HepG2 (cell line): ENCODE results near the gene ARL6IP4. TPM values are rescaled to one million over a fixed set of nuclear protein-coding genes. Genes with fewer than 3 reads are reported as not detected.

ENCODE experiments used
- ATAC-seq: fragments of 200-7000 bp; cut with Tn5 transposase; 3 replicates; pipeline ENCODE4 v1.9.1; 2020; ENCODE audit warnings: mild to moderate bottlenecking, moderate library complexity
- BruUV-seq: library from RNA; stranded (reverse); fragments of 400-500 nt; replicated peaks from 2 replicates; lab custom pipeline; 2021; lab: Mats Ljungman, UMichigan
- CTCF ChIA-PET: fragments of 300-600 bp; formaldehyde crosslinking; extraction: SDS; loops from one replicate; lab custom pipeline; 2021; ENCODE audit warnings: low total read pairs, inconsistent platforms, low intra/inter-chr PET ratio; lab: Yijun Ruan, JAX
- POLR2A ChIA-PET: fragments of 350-600 bp; sonication (Branson Sonifier 250); formaldehyde crosslinking; loops from one replicate; lab custom pipeline; 2020; ENCODE audit warnings: antibody characterized with exemption, inconsistent platforms; lab: Yijun Ruan, JAX
- DNase-seq: peaks from one replicate; pipeline ENCODE4 v3.0.0-alpha.2; 2015; ENCODE audit warnings: low spot score
- FAIRE-seq: peaks from 3 replicates; lab custom pipeline; 2011; peaks lifted over from hg19 to GRCh38; lab: Jason Lieb, UNC
- H2AFZ ChIP-seq: one replicate; pipeline ENCODE4 v1.6.1; 2011; ENCODE audit warnings: low read length, inconsistent platforms
- H3K27ac ChIP-seq: fragments of 300-600 bp; 3 replicates; pipeline ENCODE4 v1.8.0; 2011; ENCODE audit warnings: mixed run types, mild to moderate bottlenecking, mixed read lengths, low read length, inconsistent platforms; ENCODE audit not compliant: insufficient read depth; ENCODE audit errors: extremely low read length
- H3K27me3 ChIP-seq, 2 experiments: fragments of 200-600 bp in 1 of 2; 2 replicates in 1 of 2; 3 replicates in 1 of 2; pipeline versions ENCODE4 v1.6.0 to v1.8.0; 2011; ENCODE audit warnings: low read length in 2 of 2, mild to moderate bottlenecking in 2 of 2, moderate library complexity in 2 of 2, inconsistent platforms in 1 of 2; ENCODE audit not compliant: insufficient read depth in 2 of 2, control insufficient read depth in 1 of 2
- H3K36me3 ChIP-seq, 2 experiments: fragments of 200-600 bp in 1 of 2; replicated peaks in 1 of 2; 2 replicates in 1 of 2; 3 replicates in 1 of 2; pipeline versions ENCODE4 v1.5.1 to v1.8.0; 2011; ENCODE audit warnings: low read length in 2 of 2, inconsistent platforms in 1 of 2; ENCODE audit not compliant: insufficient read depth in 2 of 2, control insufficient read depth in 1 of 2
- H3K4me1 ChIP-seq: 2 replicates; pipeline ENCODE4 v1.5.1; 2012; ENCODE audit warnings: low read length, inconsistent platforms; ENCODE audit not compliant: insufficient read depth
- H3K4me2 ChIP-seq: 2 replicates; pipeline ENCODE4 v1.6.0; 2011; ENCODE audit warnings: low read depth, low read length, inconsistent platforms
- H3K4me3 ChIP-seq, 3 experiments: fragments of 200-600 bp in 1 of 3; sonication (generic), shearing (Covaris generic) in 1 of 3; replicated peaks in 1 of 3; 2 replicates each; pipeline ENCODE4 v1.5.1; 2011 to 2016; ENCODE audit warnings: low read length in 3 of 3, inconsistent platforms in 2 of 3, low read depth in 2 of 3, mild to moderate bottlenecking in 2 of 3, control low read depth in 1 of 3, mixed read lengths in 1 of 3; ENCODE audit not compliant: insufficient read depth in 1 of 3
- H3K79me2 ChIP-seq: one replicate; pipeline ENCODE4 v1.6.1; 2011; ENCODE audit warnings: low read length, inconsistent platforms; ENCODE audit not compliant: insufficient read depth
- H3K9ac ChIP-seq: 2 replicates; pipeline ENCODE4 v1.6.0; 2011; ENCODE audit warnings: mild to moderate bottlenecking, low read depth, low read length, inconsistent platforms; ENCODE audit not compliant: insufficient read depth
- H3K9me3 ChIP-seq: 2 replicates; pipeline ENCODE4 v1.5.1; 2012; ENCODE audit warnings: mild to moderate bottlenecking, low read length
- H4K20me1 ChIP-seq: 2 replicates; pipeline ENCODE4 v1.6.0; 2011; ENCODE audit warnings: inconsistent platforms, mild to moderate bottlenecking, low read length, moderate library complexity; ENCODE audit not compliant: insufficient read depth
- FOXM1 ChIP-seq: sonication (generic); formaldehyde crosslinking; IDR thresholded peaks from 2 replicates; pipeline ENCODE4 v1.5.0; 2020; ENCODE audit warnings: missing genetic modification reagents
- GTF3A ChIP-seq: sonication (generic); formaldehyde crosslinking; conservative IDR thresholded peaks from 2 replicates; pipeline ENCODE4 v1.4.0; 2020; ENCODE audit warnings: mild to moderate bottlenecking, missing genetic modification reagents
- KDM5B ChIP-seq: sonication (generic); formaldehyde crosslinking; IDR thresholded peaks from 2 replicates; pipeline ENCODE4 v1.4.0; 2020; ENCODE audit warnings: missing genetic modification reagents, mild to moderate bottlenecking, borderline replicate concordance
- SMAD3 ChIP-seq: sonication (generic); formaldehyde crosslinking; IDR thresholded peaks from 2 replicates; pipeline ENCODE4 v1.4.0; 2020; ENCODE audit warnings: missing genetic modification reagents
- ZNF256 ChIP-seq: sonication (generic); formaldehyde crosslinking; conservative IDR thresholded peaks from 2 replicates; pipeline ENCODE4 v1.4.0; 2020; ENCODE audit warnings: missing genetic modification reagents
- ZNF841 ChIP-seq: sonication (generic); formaldehyde crosslinking; IDR thresholded peaks from 2 replicates; pipeline ENCODE4 v1.8.1; 2023; ENCODE audit warnings: missing genetic modification reagents, borderline replicate concordance
- WGBS: methylation state at CpG from one replicate; pipeline ENCODE4 v1.1.6; 2017; ENCODE audit warnings: low lambda C conversion rate; 5-methylcytosine and 5-hydroxymethylcytosine counted together
- in situ Hi-C: cut with HindIII; loops from 2 replicates; pipeline ENCODE4 v1.10.0; 2017; ENCODE audit warnings: low pct_unique_long_range_greater_than_20kb; ENCODE audit not compliant: extremely low pct_ligation_motif_present
- intact Hi-C: fragments of 100-400 bp; cut with micrococcal nuclease; formaldehyde crosslinking; loops from one replicate; pipeline ENCODE4 v1.10.0; 2022; ENCODE audit not compliant: unreplicated experiment
- polyA plus RNA-seq, 8 experiments: library from polyadenylated mRNA; depleted of rRNA in 3 of 8; stranded (reverse) in 7 of 8; unstranded in 1 of 8; fragments of >200 nt; fragmentation: Illumina TruSeq in 4 of 8; extraction: Trizol in 4 of 8; gene quantifications; 2 replicates each; pipeline versions ENCODE4 v1.2.1 to v1.2.3, GENCODE V29; 2011 to 2016; ENCODE audit warnings: low read depth in 4 of 8, missing spikeins in 1 of 8, mixed read lengths in 1 of 8; ENCODE audit not compliant: insufficient read depth in 1 of 8
- total RNA-seq, 5 experiments: library from RNA; depleted of rRNA; stranded (reverse); fragments of >200 nt; fragmentation: Illumina TruSeq; extraction: Trizol; gene quantifications; 2 replicates each; pipeline ENCODE4 v1.2.3, GENCODE V29; 2016; ENCODE audit warnings: low read depth in 1 of 5
- TF ChIP-seq, protein P1 (sequence below): sonication (generic); formaldehyde crosslinking; conservative IDR thresholded peaks from 2 replicates; pipeline ENCODE4 v1.4.0; 2020; ENCODE audit warnings: mild to moderate bottlenecking, missing genetic modification reagents, moderate library complexity
- TF ChIP-seq, protein P2 (sequence below): sonication (generic); formaldehyde crosslinking; IDR thresholded peaks from 2 replicates; pipeline ENCODE4 v1.8.0; 2022; ENCODE audit warnings: low read depth, missing genetic modification reagents
- TF ChIP-seq, protein P3 (sequence below): sonication (generic); formaldehyde crosslinking; IDR thresholded peaks from 2 replicates; pipeline ENCODE4 v1.5.0; 2020; ENCODE audit warnings: mild to moderate bottlenecking, missing genetic modification reagents

The ARL6IP4 gene
- total and polyA plus RNA-seq, 2 of the 13 experiments (the other 11 are each of a cell fraction or from before 2014, with no cell fraction given) = 155 to 220 TPM

DNA sequence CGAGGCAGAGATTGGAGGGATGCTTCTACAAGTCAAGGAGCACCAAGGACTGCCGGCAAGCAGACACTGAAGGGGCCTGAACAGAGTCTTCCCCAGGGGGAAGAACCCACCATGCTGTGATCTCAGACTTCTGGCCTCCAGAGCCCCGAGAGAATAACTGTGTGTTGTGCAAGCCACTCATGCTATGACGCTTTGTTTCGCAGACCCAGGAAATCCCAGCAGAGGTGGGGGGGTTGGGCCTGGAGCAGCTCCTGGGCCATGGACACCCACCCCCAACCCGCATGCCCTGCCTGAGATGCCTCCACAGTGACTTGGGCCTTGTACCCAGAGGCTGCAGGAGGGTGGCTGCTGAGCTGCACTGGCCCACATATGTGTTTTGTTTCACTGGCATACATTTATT lies 31.2 kb downstream of the ARL6IP4 start:
- Histone ChIP-seq H3K27ac (no peak overlapping the region), H3K36me3 (peaks cover 9 to 35% of the 10 kb centered on the region in 2 experiments; a peak in 4 of 5 replicates), H3K27me3 (no peaks in the 10 kb centered on the region), H3K79me2 (no peaks in the 10 kb centered on the region), H3K9ac (no peak overlapping the region), H4K20me1 (no peaks in the 10 kb centered on the region), H3K4me1 (no peaks in the 10 kb centered on the region), H3K4me2 (no peak overlapping the region), H3K9me3 (no peaks in the 10 kb centered on the region), H2AFZ (no peak overlapping the region), H3K4me3 (no peak overlapping the region)
- no TSS peak for BruUV-seq
- no peak for DNase-seq
- ChIA-PET CTCF (no interaction called here), POLR2A (no interaction called here)
- ATAC-seq = no peak
- WGBS = 92% methylated on average over 6 of the region's 6 CpGs
- FAIRE-seq = no peak
- in situ Hi-C loops = no loop called here
- intact Hi-C loops = no loop called here
- TF ChIP-seq, protein P1, sequence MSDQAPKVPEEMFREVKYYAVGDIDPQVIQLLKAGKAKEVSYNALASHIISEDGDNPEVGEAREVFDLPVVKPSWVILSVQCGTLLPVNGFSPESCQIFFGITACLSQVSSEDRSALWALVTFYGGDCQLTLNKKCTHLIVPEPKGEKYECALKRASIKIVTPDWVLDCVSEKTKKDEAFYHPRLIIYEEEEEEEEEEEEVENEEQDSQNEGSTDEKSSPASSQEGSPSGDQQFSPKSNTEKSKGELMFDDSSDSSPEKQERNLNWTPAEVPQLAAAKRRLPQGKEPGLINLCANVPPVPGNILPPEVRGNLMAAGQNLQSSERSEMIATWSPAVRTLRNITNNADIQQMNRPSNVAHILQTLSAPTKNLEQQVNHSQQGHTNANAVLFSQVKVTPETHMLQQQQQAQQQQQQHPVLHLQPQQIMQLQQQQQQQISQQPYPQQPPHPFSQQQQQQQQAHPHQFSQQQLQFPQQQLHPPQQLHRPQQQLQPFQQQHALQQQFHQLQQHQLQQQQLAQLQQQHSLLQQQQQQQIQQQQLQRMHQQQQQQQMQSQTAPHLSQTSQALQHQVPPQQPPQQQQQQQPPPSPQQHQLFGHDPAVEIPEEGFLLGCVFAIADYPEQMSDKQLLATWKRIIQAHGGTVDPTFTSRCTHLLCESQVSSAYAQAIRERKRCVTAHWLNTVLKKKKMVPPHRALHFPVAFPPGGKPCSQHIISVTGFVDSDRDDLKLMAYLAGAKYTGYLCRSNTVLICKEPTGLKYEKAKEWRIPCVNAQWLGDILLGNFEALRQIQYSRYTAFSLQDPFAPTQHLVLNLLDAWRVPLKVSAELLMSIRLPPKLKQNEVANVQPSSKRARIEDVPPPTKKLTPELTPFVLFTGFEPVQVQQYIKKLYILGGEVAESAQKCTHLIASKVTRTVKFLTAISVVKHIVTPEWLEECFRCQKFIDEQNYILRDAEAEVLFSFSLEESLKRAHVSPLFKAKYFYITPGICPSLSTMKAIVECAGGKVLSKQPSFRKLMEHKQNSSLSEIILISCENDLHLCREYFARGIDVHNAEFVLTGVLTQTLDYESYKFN (CRISPR knock-in tag) = no peak
- TF ChIP-seq ZNF256 (CRISPR knock-in tag) = no peak

DNA sequence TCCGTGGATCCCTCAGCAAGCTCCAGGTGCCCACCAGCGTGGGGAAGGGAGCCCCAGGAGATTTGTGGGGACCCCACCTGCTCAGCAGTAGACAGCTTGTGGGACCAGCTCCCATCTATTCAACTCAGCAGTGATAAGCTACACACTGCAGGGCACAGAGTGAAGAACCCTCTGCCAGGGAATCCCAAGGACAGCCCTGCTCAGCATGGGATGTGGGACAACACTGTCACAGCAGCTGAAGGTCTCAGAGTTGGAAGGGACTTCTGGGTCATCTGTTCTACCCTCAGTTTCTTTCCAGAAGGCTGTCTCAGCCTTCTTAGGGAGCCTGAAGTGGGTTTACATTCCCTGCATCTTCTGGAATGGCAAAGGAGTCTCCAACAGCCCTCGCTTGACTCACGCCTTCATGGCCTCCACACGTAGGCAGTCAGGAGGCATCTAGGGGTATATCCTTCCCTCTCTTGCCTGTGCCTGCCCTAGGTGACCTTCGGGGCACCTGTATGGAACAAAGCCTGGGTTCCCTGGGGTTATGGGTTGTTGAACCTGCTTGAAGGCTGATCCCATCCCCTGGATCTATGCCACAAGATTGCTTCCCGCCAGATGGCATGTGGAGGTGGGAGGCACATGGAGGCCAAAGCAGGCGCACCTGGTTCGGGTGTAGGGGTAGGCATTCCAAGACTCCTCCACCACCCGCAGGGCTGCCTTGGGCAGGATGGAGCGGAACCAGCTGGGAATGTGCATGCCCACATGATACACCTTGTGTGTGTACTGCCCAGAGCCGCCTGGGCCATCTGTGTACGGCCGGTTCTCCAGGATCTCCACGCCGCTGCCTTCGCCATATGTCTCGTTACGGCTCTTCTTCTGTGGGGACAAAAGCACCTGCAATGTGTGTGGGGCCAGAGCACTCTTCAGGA lies 33.0 kb downstream of the ARL6IP4 start:
- ChIA-PET POLR2A (no interaction called here), CTCF (no interaction called here)
- Histone ChIP-seq H4K20me1 (no peaks in the 10 kb centered on the region), H2AFZ (no peak overlapping the region), H3K4me2 (no peak overlapping the region), H3K27ac (no peak overlapping the region), H3K4me3 (no peak overlapping the region), H3K9ac (no peak overlapping the region), H3K4me1 (peaks cover 3% of the 10 kb centered on the region), H3K36me3 (peaks cover 9 to 30% of the 10 kb centered on the region in 2 experiments; a peak in 4 of 5 replicates), H3K79me2 (no peaks in the 10 kb centered on the region), H3K27me3 (no peaks in the 10 kb centered on the region), H3K9me3 (no peaks in the 10 kb centered on the region)
- in situ Hi-C loops = no loop called here
- ATAC-seq = no peak
- BruUV-seq = no TSS peak
- intact Hi-C loops = no loop called here
- 99% methylated on average over 10 of the region's 19 CpGs for WGBS
- FAIRE-seq = no peak
- TF ChIP-seq, protein P2, sequence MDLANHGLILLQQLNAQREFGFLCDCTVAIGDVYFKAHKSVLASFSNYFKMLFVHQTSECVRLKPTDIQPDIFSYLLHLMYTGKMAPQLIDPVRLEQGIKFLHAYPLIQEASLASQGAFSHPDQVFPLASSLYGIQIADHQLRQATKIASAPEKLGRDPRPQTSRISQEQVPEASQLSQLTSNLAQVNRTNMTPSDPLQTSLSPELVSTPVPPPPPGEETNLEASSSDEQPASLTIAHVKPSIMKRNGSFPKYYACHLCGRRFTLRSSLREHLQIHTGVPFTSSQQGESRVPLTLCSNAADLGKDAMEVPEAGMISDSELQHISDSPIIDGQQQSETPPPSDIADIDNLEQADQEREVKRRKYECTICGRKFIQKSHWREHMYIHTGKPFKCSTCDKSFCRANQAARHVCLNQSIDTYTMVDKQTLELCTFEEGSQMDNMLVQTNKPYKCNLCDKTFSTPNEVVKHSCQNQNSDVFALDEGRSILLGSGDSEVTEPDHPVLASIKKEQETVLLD (CRISPR knock-in tag) = no peak
- TF ChIP-seq, protein P3, sequence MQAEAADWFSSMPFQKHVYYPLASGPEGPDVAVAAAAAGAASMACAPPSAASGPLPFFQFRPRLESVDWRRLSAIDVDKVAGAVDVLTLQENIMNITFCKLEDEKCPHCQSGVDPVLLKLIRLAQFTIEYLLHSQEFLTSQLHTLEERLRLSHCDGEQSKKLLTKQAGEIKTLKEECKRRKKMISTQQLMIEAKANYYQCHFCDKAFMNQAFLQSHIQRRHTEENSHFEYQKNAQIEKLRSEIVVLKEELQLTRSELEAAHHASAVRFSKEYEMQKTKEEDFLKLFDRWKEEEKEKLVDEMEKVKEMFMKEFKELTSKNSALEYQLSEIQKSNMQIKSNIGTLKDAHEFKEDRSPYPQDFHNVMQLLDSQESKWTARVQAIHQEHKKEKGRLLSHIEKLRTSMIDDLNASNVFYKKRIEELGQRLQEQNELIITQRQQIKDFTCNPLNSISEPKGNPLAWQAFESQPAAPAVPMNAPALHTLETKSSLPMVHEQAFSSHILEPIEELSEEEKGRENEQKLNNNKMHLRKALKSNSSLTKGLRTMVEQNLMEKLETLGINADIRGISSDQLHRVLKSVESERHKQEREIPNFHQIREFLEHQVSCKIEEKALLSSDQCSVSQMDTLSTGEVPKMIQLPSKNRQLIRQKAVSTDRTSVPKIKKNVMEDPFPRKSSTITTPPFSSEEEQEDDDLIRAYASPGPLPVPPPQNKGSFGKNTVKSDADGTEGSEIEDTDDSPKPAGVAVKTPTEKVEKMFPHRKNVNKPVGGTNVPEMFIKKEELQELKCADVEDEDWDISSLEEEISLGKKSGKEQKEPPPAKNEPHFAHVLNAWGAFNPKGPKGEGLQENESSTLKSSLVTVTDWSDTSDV (CRISPR knock-in tag) = no peak
- no peak for TF ChIP-seq KDM5B (CRISPR knock-in tag)
- no peak for TF ChIP-seq SMAD3 (CRISPR knock-in tag)
- TF ChIP-seq FOXM1 = no peak
- no peak for TF ChIP-seq ZNF841 (CRISPR knock-in tag)
- no peak for TF ChIP-seq GTF3A (CRISPR knock-in tag)
- no peak for DNase-seq
